H1 (cell line): ENCODE measurements around the gene CLIC3. TPM values are rescaled to one million over a fixed set of nuclear protein-coding genes. Genes with fewer than 3 reads are reported as not detected.

Experiments
- CHD1 ChIP-seq: IDR thresholded peaks from 2 replicates; pipeline ENCODE4 v1.6.1; 2012; ENCODE audit warnings: low read depth, low read length, improper control_type of control experiment
- CTBP2 ChIP-seq: IDR thresholded peaks from 2 replicates; pipeline ENCODE4 v1.7.0; 2011; ENCODE audit warnings: borderline replicate concordance, mild to moderate bottlenecking, moderate library complexity, mixed read lengths, low read length; ENCODE audit not compliant: insufficient read depth, insufficient read length
- EGR1 ChIP-seq: IDR thresholded peaks from 2 replicates; pipeline ENCODE4 v1.6.1; 2011; ENCODE audit warnings: low read depth, low read length, borderline replicate concordance
- EP300 ChIP-seq, 2 experiments: IDR thresholded peaks; 1 replicate in 1 of 2; 2 replicates in 1 of 2; pipeline ENCODE4 v1.6.1; 2011 to 2012; ENCODE audit warnings: low read depth in 2 of 2, low read length in 2 of 2, mild to moderate bottlenecking in 2 of 2, borderline replicate concordance in 1 of 2, inconsistent platforms in 1 of 2, moderate library complexity in 1 of 2
- GABPA ChIP-seq: IDR thresholded peaks from 2 replicates; pipeline ENCODE4 v1.6.1; 2011; ENCODE audit warnings: mild to moderate bottlenecking, low read length, moderate library complexity, borderline replicate concordance; ENCODE audit not compliant: insufficient read depth
- KDM5A ChIP-seq: fragments of 200-600 bp; IDR thresholded peaks from 2 replicates; pipeline ENCODE4 v1.7.1; 2012; ENCODE audit warnings: mild to moderate bottlenecking, low read length, inconsistent platforms, mixed read lengths
- RXRA ChIP-seq: IDR thresholded peaks from 2 replicates; pipeline ENCODE4 v1.6.1; 2011; ENCODE audit warnings: low read depth, mild to moderate bottlenecking, low read length, moderate library complexity; ENCODE audit not compliant: insufficient read depth
- SP1 ChIP-seq: IDR thresholded peaks from 2 replicates; pipeline ENCODE4 v1.6.1; 2011; ENCODE audit warnings: low read depth, low read length
- polyA plus RNA-seq, 7 experiments: library from polyadenylated mRNA; depleted of rRNA in 3 of 7; stranded (reverse) in 5 of 7; unstranded in 2 of 7; fragments of >200 nt in 5 of 7; fragments of 200-250 nt in 2 of 7; gene quantifications; 1 replicate in 5 of 7; 2 replicates in 1 of 7; 4 replicates in 1 of 7; pipeline versions ENCODE4 v1.2.1 to v1.2.3, GENCODE V29; 2011 to 2013; ENCODE audit warnings: missing spikeins in 2 of 7, mixed read lengths in 2 of 7
- total RNA-seq: library from RNA; stranded (reverse); fragmentation: NEBNext Ultra II Directional; extraction: Animal tissue kit (Norgen Biotek cat#: 25700); gene quantifications from 2 replicates; pipeline ENCODE4 v1.2.1, GENCODE V29; 2021
- TF ChIP-seq, protein P1 (sequence below): fragments of 300-600 bp; sonication (generic); IDR thresholded peaks from 2 replicates; pipeline ENCODE4 v1.7.1; 2012; ENCODE audit warnings: low read length, moderate library complexity, mild to moderate bottlenecking, inconsistent platforms; ENCODE audit not compliant: insufficient replicate concordance

Gene CLIC3
- total and polyA plus RNA-seq, 2 of the 8 experiments (the other 6 are each of a cell fraction or from before 2014, with no cell fraction given): 0.12 TPM; not detected in 1

DNA sequence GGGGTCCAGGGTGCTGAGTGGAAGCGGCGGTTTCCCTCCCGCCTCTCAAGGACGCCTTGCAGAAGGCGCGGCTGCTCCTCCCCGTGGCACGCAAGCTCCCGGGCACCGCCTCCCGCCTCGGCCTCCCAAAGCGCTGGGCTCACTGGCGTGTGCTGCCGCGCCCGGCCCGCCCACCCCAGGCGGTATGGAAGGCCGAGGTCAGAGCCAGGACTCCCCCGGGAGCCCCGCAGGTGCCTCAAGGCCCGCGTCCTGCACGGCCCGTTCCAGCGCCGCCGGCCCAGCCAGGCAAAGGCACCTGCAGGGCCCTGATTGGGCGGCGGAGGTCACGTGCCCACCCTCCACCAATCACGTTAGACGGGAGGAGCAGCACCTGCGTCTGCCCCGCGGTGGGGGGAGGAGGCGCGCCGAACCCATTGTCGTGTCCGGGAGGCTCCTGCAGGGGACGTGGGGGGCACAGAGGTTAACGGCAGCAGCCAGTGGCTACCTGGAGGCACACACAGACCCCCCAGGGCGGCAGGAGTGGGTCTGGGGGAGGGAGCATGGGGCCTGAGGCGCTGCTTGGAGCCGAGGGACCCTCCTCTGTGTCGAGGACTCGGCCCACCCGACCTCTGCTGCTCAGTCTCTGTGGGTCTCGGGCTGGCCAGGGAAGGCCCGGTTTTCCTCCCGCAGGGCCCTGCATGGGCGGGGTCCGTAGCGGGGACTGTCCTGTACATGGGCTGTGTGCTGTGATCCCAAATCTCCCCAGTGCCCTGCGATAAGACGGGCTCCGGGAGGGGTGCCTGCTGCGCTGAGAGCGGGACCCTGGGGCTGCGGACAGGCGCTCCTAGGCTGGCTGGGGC is 46.3 kb downstream of the CLIC3 start (continued):
- TF ChIP-seq EP300 (IDR thresholded peaks at IDR 0.05; ENCODE audit: borderline replicate concordance in 1 of 2, low read depth in 2 of 2, low read length in 2 of 2) (no peak), KDM5A (no peak), CHD1 (no peak), RXRA (no peak), EGR1 (no peak), GABPA (0 out of 2 replicates have a peak, but pooled peaks have one; percentile 21), CTBP2 (no peak), SP1 (peak; percentile 77)
- TF ChIP-seq, protein P1, sequence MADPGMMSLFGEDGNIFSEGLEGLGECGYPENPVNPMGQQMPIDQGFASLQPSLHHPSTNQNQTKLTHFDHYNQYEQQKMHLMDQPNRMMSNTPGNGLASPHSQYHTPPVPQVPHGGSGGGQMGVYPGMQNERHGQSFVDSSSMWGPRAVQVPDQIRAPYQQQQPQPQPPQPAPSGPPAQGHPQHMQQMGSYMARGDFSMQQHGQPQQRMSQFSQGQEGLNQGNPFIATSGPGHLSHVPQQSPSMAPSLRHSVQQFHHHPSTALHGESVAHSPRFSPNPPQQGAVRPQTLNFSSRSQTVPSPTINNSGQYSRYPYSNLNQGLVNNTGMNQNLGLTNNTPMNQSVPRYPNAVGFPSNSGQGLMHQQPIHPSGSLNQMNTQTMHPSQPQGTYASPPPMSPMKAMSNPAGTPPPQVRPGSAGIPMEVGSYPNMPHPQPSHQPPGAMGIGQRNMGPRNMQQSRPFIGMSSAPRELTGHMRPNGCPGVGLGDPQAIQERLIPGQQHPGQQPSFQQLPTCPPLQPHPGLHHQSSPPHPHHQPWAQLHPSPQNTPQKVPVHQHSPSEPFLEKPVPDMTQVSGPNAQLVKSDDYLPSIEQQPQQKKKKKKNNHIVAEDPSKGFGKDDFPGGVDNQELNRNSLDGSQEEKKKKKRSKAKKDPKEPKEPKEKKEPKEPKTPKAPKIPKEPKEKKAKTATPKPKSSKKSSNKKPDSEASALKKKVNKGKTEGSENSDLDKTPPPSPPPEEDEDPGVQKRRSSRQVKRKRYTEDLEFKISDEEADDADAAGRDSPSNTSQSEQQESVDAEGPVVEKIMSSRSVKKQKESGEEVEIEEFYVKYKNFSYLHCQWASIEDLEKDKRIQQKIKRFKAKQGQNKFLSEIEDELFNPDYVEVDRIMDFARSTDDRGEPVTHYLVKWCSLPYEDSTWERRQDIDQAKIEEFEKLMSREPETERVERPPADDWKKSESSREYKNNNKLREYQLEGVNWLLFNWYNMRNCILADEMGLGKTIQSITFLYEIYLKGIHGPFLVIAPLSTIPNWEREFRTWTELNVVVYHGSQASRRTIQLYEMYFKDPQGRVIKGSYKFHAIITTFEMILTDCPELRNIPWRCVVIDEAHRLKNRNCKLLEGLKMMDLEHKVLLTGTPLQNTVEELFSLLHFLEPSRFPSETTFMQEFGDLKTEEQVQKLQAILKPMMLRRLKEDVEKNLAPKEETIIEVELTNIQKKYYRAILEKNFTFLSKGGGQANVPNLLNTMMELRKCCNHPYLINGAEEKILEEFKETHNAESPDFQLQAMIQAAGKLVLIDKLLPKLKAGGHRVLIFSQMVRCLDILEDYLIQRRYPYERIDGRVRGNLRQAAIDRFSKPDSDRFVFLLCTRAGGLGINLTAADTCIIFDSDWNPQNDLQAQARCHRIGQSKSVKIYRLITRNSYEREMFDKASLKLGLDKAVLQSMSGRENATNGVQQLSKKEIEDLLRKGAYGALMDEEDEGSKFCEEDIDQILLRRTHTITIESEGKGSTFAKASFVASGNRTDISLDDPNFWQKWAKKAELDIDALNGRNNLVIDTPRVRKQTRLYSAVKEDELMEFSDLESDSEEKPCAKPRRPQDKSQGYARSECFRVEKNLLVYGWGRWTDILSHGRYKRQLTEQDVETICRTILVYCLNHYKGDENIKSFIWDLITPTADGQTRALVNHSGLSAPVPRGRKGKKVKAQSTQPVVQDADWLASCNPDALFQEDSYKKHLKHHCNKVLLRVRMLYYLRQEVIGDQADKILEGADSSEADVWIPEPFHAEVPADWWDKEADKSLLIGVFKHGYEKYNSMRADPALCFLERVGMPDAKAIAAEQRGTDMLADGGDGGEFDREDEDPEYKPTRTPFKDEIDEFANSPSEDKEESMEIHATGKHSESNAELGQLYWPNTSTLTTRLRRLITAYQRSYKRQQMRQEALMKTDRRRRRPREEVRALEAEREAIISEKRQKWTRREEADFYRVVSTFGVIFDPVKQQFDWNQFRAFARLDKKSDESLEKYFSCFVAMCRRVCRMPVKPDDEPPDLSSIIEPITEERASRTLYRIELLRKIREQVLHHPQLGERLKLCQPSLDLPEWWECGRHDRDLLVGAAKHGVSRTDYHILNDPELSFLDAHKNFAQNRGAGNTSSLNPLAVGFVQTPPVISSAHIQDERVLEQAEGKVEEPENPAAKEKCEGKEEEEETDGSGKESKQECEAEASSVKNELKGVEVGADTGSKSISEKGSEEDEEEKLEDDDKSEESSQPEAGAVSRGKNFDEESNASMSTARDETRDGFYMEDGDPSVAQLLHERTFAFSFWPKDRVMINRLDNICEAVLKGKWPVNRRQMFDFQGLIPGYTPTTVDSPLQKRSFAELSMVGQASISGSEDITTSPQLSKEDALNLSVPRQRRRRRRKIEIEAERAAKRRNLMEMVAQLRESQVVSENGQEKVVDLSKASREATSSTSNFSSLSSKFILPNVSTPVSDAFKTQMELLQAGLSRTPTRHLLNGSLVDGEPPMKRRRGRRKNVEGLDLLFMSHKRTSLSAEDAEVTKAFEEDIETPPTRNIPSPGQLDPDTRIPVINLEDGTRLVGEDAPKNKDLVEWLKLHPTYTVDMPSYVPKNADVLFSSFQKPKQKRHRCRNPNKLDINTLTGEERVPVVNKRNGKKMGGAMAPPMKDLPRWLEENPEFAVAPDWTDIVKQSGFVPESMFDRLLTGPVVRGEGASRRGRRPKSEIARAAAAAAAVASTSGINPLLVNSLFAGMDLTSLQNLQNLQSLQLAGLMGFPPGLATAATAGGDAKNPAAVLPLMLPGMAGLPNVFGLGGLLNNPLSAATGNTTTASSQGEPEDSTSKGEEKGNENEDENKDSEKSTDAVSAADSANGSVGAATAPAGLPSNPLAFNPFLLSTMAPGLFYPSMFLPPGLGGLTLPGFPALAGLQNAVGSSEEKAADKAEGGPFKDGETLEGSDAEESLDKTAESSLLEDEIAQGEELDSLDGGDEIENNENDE: no peak
